IPS DF 4.7 (cell line): Measurements from ENCODE around the gene SLC37A3.
"Not testable (repeated sequence)": the region's sequence is repeated elsewhere in the genome, so short reads cannot be mapped to it uniquely, and the experiment has no call there.

ENCODE experiments used
- DNase-seq: peaks from one replicate; pipeline ENCODE4 v3.0.0-alpha.2; 2013; ENCODE audit warnings: low spot score; ENCODE audit errors: extremely low read depth

Gene SLC37A3

GRCh38 chr7:140397784-140398750 is at the start of gene SLC37A3:
Gene SLC37A3, minus strand, starts transcription at chr7:140398530. Its CDS starts 16,004 bp downstream, at chr7:140382526.
- DNase-seq, result peak; percentile 64

- no peak for DNase-seq
These were observed 49.5 kb upstream of the SLC37A3 start for GRCh38 chr7:140447841-140448240.

GRCh38 chr7:140446467-140446866 is 48.1 kb upstream of the SLC37A3 start:
- no peak for DNase-seq

GRCh38 chr7:140441519-140441918 is 43.2 kb upstream of the SLC37A3 start:
- no peak for DNase-seq

- no peak for DNase-seq
These were observed 42.3 kb upstream of the SLC37A3 start for GRCh38 chr7:140440593-140440992.

- no peak for DNase-seq
These were observed 41.0 kb upstream of the SLC37A3 start for GRCh38 chr7:140439359-140439758.

GRCh38 chr7:140435252-140435895 is 37.0 kb upstream of the SLC37A3 start:
- no peak for DNase-seq

- no peak for DNase-seq
These were observed 35.1 kb upstream of the SLC37A3 start for GRCh38 chr7:140433396-140433795.

GRCh38 chr7:140426130-140426529 is 27.8 kb upstream of the SLC37A3 start:
- DNase-seq, result no peak

- DNase-seq, result no peak
These were observed 27.4 kb upstream of the SLC37A3 start for GRCh38 chr7:140425718-140426117.

GRCh38 chr7:140423501-140423900 is 25.2 kb upstream of the SLC37A3 start:
- DNase-seq, result no peak

GRCh38 chr7:140421521-140421920 is 23.2 kb upstream of the SLC37A3 start:
- no peak for DNase-seq

GRCh38 chr7:140418653-140419052 is 20.3 kb upstream of the SLC37A3 start:
- DNase-seq, result no peak

- DNase-seq, result not testable (repeated sequence)
These were observed 19.8 kb upstream of the SLC37A3 start for GRCh38 chr7:140418156-140418472.

- DNase-seq, result no peak
These were observed 19.3 kb upstream of the SLC37A3 start for GRCh38 chr7:140417456-140418155.

- DNase-seq, result no peak
These were observed 18.2 kb upstream of the SLC37A3 start for GRCh38 chr7:140416560-140416959.

GRCh38 chr7:140415816-140416215 is 17.5 kb upstream of the SLC37A3 start:
- not testable (repeated sequence) for DNase-seq

- no peak for DNase-seq
These were observed 17.0 kb upstream of the SLC37A3 start for GRCh38 chr7:140415361-140415760.

GRCh38 chr7:140404565-140405065 is 6.3 kb upstream of the SLC37A3 start:
- DNase-seq, result no peak

- DNase-seq, result no peak
These were observed 5.7 kb upstream of the SLC37A3 start, which contains the start of gene RAB19 for GRCh38 chr7:140403878-140404564. Gene RAB19, plus strand, starts transcription at chr7:140404058. Its CDS starts 3,589 bp downstream, at chr7:140407647.
